ENCODE results near the gene FANCF. TPM values are rescaled to one million over a fixed set of nuclear protein-coding genes. Genes with fewer than 3 reads are reported as not detected.
A peak's percentile ranks its signal among the peaks of the same experiment; 100 is the strongest.
"Not testable (repeated sequence)": the region's sequence is repeated elsewhere in the genome, so short reads cannot be mapped to it uniquely, and the experiment has no call there.

The FANCF gene, protein sequence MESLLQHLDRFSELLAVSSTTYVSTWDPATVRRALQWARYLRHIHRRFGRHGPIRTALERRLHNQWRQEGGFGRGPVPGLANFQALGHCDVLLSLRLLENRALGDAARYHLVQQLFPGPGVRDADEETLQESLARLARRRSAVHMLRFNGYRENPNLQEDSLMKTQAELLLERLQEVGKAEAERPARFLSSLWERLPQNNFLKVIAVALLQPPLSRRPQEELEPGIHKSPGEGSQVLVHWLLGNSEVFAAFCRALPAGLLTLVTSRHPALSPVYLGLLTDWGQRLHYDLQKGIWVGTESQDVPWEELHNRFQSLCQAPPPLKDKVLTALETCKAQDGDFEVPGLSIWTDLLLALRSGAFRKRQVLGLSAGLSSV
- 10 to 100 TPM; 12.3 to 22.0 (median 19.3) TPM for polyA plus RNA-seq (ENCODE audit: insufficient read length in 4 of 4)

DNA sequence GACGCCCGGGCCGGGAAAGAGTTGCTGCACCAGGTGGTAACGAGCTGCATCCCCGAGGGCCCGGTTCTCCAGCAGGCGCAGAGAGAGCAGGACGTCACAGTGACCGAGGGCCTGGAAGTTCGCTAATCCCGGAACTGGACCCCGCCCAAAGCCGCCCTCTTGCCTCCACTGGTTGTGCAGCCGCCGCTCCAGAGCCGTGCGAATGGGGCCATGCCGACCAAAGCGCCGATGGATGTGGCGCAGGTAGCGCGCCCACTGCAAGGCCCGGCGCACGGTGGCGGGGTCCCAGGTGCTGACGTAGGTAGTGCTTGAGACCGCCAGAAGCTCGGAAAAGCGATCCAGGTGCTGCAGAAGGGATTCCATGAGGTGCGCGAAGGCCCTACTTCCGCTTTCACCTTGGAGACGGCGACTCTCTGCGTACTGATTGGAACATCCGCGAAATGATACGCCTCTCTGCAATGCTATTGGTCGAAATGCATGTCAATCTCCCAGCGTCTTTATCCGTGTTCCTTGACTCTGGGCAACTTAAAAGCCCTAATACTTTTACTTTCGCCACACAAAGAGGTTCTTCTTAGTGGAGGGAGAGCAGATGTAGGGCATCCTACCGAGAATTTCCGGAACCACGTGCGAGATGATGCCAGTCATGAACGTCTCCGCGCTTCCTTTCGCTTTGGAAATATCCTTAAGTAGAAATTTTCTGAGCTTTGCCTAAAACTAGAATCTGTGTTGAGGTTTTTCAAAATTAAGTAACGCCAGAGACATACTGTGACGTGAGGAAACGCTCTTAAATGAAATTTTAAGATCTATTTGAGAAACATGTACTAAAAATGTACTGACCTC lies at the start of gene FANCF:
Gene FANCF (minus strand): TSS at position 376 of the 840 bp plus-strand sequence. CDS start 13 bp downstream, at position 363.
- DNase-seq (ENCODE audit: low read depth in 4 of 4, low spot score in 3 of 4) = peak; percentile 98 to 99 (median 99)

DNA sequence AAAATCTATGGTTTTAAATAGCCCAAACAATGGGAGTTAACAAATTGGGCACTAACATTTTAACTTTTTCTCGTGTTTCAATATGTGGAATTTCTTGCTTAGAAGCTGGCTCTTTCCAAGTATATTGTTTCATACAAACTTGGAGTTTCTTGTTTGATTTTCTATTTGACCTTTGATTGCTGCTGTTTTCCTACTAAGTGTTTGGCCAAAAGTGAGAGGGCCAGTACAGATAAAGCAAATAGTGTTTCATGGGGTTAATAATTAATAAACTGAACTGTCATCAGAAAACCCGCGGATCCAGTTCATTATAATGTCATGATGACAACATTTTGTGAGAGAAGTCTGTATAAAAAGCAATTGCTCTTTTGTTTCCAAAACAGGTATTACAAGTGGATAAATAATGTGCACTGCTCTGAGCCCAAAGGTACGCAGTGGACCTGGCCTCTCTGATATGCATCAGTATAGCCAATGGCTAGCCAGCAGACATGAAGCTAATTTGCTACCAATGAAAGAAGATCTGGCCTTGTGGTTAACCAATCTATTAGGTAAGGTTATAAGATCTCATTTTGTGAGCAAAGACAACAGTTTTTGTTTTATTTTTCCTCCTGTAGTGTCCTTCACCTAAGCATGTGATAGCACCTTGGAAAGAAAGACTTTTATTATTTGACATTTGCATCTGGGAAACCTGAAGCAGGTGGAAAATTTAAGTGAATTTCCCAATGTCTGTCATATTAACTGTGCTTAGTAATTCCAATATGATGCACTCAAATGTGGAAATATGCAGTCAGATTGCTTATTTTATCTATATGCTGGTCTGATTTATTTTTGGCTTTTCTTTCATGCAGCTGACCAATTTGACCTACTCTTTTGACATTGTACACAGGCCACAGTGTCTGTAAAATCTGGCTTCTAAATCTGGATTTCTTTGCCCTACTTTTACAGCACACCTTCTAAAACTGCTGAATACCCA lies 49.1 kb upstream of the FANCF start:
- DNase-seq (ENCODE audit: low read depth in 4 of 4, low spot score in 3 of 4) = no peak

DNA sequence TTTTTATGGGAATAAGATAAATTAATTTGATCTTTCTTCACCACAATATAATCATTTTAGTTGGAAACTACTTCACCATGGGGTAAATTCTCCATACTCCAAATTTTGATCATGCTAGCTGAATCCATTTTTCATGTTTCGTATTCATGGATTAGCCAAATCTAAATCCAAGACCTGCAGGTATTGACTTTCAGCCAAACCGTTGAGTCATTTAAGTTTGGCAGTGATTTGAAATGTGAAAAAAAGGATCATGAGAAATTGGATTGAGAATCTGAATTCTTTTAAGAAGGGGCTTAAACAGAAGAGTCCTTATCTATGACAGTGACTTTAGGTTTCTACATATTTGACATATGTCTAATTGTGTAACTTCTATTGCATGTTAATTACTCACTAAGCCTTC lies 46.1 kb upstream of the FANCF start:
- no peak for DNase-seq (ENCODE audit: low read depth in 4 of 4, low spot score in 3 of 4)

DNA sequence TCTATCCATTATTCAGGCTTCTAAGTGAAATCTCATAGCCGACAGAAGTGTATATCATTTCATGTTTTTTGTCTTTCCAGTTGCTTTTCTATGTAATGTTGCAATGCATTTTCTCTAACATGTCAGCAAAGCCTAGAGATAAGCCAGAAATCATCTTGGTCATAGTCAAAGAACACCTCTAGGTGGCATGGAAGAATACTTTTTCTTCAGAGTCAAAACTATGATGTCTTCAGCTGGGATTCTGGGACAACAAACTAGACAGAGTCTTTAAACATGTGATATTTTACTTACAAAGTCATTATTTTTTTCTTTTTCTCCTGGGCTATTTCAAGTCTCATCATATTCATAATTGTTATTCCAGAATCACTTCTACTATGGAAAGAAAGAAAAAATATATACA lies 45.2 kb upstream of the FANCF start:
- no peak for DNase-seq (ENCODE audit: low read depth in 4 of 4, low spot score in 3 of 4)

DNA sequence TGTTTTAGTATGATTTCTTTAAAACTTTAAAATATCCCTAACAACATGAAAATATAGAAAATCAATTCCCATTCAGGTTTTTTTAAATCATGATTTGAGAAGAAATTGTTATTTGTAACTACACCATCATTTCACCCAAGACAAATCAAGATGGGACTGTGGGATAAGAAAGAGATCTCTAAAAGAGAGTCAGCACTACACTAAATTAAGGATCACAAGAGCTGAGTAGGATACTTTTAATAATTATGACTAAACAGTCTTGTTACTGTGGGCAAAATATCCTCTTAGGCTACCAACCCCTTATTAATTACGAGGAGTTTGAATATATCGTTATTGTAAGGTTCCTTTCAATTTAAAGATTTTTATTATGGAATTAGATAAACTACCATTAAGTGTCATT lies 43.7 kb upstream of the FANCF start:
- DNase-seq (ENCODE audit: low read depth in 4 of 4, low spot score in 3 of 4) = no peak

DNA sequence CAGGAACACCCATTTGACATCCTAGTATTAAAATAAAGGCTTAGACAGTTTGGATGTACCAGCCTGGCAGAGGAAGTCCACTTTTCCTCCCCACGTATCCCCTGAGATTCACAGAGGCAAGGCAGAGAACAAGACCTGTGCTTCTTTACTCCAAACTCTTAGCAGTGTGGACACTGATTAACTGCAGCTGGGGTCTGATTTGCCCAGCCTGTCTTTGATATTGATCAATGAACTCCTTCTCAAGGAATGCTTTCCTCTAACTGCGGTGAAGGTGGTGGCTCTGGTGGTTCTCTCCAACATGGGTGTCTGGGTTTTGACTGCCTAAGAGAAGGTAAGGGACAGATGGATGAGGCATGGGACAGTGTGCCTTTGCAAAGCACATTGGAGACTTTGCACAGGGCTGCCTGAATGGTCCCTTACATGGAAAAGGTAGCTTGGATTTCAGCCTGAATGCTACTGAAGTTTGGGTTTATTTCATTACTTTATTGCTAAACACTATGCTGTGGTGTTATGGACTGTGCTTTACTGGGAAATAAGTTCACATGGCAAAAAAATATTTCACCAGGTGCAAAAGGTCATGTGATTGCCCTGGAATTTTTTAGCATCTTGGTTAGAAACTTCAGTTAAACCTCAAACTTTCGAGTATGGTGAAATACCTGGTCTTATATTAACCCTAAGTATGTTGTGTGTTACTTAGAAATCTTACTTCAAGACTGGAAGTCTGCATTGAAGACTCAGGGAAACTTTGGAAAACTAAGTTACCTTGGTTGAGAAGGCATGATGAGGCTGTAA lies 42.6 kb upstream of the FANCF start:
- no peak for DNase-seq (ENCODE audit: low read depth in 4 of 4, low spot score in 3 of 4)

DNA sequence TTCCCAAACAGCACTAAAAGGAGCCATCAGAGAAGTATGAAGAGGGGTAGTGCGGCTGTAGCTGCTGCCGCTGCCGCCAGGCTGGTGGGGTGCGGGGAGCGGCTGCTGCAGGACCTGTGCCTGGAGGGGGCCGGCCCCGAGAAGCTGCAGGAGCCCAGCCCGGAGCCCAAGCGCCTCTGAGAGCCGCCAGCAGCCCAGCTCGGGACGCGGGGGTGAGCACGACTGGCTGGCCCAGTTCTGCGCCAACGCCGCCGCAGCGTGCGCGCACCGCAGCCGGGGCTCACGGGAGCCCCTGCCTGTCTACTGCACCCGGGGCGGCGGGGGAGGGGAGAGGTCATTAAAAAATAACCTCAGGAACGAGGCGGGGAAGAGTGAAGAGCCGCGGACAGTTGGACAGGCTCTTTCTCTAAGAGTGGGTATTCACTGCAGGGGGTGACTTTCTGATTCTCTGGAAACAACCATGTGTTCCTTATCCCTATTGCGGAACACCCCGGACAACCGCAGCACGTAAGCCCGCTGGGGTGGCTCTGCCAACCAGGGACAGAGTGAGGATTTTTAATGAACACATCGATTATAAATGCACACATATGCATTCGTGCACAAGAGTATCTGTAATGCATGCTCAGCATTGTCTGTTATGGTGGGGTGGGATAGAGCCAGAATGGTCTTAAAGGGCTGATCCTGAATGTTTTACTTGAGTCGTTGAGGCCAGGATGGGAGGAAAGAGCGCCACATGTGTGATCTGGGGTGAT lies 41.2 kb upstream of the FANCF start:
- DNase-seq (ENCODE audit: low read depth in 4 of 4, low spot score in 3 of 4) = peak in 2 of 4 donors; percentile 20 to 25

DNA sequence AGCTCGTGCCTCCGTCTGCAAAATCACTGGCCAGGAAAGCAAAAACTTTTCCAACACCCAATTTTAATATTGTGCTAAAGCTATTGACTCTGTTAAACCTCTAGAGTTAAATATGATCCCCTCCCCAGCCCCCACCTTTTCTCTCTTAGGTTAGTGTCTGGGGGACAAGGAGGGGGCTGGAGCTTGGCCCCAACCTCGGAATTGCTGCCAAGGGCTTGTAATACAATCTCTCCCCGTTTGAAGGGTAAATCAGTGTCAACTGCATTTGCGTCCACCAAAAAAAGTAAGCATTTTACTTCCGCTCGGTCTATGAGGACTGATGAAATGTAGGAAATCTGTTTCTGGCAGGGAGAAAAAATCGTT lies 40.7 kb upstream of the FANCF start, which contains the start of gene GAS2:
Gene GAS2 (plus strand): TSS at position 287 of the 363 bp plus-strand sequence. CDS start 8,259 bp downstream, outside the sequence.
- no peak for DNase-seq (ENCODE audit: low read depth in 4 of 4, low spot score in 3 of 4)

DNA sequence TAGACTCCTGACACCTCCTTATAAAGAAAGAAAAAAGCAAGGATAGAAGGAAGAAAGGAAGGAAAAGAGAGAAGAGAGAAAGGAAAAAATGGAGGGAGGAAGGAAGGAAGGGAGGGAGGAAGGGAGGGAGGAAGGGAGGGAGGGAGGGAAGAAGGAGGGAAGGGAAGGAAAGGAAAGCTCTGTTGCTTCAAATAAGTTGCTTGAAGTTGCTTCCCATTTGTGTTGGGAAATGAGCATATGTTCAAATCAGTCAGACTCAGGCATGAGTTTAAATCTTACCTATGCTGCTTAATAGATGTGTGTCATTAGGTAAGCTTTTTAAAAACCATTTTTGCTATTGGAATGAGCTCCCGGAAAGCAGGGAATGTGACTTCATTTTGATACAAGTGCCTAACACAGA lies 34.2 kb upstream of the FANCF start:
- no peak for DNase-seq (ENCODE audit: low read depth in 4 of 4, low spot score in 3 of 4)

DNA sequence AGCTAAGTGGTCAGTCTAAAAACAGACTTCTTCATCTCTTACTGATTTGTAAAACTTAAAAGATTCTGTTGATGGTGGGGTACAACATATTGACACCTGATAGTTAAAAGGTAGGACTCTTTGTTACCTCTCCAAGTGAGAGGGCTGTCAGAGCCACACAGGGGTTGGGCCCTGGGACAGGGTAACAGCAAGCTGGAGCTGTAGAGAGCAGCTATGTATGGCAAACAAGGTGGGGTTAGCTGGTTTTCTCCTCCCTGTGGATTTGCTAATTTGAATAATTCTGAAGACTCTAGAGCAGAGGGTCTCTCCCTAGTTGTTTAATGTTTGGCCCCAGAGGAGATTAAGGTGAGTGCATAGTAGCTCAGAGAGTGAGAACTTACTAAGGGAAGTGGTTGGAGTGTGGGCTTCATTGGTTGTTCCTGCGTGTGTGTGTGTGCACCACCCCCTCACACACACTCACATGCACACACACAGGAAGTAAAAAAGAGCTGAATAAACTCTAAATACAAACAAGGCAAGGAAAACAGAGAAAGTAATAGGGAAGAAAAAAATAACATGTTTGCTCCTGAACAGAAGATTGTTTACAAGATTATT lies 31.6 kb upstream of the FANCF start:
- DNase-seq (ENCODE audit: low read depth in 4 of 4, low spot score in 3 of 4) = no peak

DNA sequence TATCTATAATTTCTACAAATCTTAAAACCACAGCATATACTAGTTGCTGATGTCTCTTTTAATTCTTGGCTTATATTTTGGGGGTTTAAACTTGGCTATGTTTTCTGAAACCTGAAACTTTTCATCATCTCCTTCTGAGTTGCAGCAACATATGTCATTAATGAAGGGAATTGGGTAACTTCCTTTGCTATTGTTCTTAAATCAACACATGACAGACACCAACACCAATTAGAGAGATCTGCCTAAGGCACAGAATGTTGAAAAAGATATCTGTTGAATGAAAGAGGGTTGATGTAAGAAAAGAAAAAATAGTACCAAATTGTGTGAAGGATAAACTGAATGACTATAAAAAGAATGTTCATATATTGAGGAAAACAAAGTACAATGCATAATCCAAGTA lies 30.5 kb upstream of the FANCF start:
- DNase-seq (ENCODE audit: low read depth in 4 of 4, low spot score in 3 of 4) = no peak

DNA sequence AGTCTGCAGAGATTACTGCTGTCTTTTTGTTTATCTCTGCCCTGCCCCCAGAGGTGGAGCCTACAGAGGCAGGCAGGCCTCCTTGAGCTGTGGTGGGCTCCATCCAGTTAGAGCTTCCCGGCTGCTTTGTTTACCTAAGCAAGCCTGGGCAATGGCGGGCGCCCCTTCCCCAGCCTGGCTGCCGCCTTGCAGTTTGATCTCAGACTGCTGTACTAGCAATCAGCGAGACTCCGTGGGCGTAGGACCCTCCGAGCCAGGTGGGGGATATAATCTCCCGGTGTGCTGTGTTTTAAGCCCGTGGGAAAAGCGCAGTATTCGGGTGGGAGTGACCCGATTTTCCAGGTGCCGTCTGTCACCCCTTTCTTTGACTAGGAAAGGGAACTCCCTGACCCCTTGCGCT lies 26.7 kb upstream of the FANCF start:
- not testable (repeated sequence) for DNase-seq (ENCODE audit: low read depth in 4 of 4, low spot score in 3 of 4)

DNA sequence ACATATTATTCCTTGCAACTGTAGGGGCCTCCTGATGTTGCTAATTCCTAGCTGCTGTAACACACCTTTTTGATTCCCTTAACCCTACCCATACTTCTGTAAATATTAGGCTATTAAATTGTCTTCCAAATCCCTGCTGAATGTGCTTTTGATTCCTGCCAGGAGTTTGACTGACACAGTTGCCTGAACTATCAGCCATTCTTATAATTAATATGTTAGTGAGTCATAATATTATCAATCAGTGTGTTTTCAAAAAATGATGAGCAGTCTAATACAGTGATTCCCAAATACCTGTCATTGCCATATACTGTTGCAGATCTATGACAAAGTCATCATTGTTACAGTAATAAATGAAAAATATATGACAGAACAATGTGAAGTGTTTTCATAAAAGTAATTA lies 15.9 kb upstream of the FANCF start:
- no peak for DNase-seq (ENCODE audit: low read depth in 4 of 4, low spot score in 3 of 4)

DNA sequence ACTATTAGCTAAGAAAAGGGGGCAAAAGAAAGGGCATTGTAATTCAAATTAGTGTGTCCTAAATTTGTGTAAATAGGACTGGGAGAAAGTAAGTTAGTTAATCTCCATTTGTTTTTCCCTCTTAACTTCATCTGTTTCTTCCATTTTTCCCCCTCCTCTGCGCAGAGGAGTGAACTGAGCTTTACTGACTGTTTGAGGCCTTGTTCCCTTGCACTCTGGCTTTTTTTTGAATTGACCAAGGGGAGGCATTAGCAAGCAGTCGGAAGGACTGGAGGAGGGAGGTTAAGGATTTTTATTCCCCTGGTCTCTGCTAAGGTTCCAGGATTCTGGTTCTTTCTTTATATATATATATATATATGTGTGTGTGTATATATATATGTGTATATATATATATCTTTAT lies 15.2 kb upstream of the FANCF start:
- DNase-seq (ENCODE audit: low read depth in 4 of 4, low spot score in 3 of 4) = no peak

DNA sequence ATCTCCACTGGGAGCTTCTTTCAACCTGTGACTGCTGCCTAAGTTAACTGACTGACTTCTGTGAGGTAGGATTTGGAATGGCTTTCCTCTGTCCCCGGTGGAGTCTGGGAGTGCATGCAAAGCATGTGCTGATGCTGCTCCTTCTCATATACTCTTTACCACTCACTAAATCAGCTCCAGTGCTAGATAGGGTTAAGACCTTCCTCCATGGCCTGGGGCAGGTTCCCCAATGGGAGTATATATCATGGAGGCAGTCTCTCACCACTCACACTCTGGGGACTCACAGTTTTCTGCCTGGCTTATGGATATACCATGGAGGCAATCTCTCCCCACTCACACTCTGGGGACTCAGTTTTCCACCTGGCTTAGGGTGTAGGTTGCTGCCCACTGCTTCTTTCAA lies 10.1 kb upstream of the FANCF start:
- no peak for DNase-seq (ENCODE audit: low read depth in 4 of 4, low spot score in 3 of 4)

DNA sequence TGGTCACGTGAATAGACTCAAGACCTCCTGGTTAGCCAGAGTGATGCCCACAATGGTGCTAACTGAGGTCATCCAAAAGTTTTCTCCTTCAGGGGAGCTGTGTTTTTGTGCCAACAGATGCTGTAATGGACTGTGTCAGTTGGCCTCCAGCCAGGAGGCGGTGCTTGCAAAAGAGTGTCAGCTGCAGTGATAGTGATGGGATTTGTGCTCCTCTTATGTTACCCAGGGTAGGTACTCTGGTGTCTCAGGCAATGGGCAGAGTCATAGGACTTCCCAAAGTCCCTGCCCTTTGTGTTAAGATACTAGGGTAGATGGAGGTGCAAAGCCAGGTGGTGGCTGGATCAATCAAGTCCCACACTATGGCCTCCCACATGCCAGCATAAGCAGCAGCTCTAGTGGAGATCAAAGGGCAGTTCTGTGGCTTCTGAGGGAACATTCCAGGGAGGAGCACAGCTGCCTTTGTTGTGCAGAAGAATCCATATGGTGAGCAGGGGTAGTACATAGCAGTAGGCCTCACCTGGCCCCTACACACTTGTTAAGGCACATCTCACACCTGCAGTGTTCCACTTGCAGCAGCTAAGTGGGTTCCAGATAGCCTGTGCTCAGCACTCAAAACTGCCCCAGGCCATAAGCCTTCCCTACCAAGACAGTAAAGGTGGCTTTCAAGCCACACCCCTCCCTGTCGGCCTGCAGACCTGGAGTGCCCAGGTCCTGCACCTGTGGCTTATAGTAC lies 9.4 kb upstream of the FANCF start:
- no peak for DNase-seq (ENCODE audit: low read depth in 4 of 4, low spot score in 3 of 4)

DNA sequence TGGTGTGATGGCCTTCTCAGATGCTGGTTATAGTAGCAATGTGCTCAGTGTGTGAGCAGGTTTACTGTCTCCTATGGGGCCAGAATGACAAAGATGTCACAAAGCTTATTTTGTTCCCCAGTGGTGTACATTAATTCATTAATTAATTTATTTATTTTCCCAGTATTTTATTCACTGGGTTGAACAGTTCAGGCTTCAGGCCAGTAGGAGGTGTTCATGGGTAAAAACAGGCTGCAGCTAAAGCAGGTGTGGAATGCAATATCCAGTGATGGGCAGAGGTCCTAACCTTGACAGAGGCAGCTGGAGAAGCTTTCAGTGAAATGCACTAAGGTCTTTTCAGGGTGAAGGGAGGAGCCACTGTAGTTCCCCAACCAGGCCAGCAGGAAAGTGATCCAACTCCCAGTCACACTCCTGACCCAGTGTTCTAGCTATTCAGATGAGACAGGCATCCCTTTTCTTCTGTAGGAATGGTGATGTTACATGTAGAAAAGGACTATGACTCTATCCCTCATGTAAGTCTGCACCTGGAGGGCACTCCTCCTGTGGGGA lies 7.8 kb upstream of the FANCF start:
- no peak for DNase-seq (ENCODE audit: low read depth in 4 of 4, low spot score in 3 of 4)

DNA sequence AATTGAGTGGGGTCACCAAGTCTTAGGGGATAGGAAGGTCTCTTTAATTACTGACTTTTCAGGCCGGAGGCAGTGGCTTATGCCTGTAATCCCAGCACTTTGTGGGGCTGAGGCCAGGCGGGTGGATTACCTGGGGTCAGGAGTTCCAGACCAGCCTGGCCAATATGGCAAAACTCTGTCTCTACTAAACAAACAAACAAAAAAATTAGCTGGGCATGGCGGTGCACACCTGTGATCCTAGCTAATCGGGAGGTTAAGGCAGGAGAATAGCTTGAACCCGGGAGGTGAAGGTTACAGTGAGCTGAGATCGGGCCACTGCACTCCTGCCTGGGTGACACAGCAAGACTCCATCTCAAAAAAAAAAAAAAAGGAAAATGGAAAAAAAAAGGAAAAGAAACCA lies 1.8 kb upstream of the FANCF start:
- no peak for DNase-seq (ENCODE audit: low read depth in 4 of 4, low spot score in 3 of 4)
